TTC549 (cell line): ENCODE data around the gene ZNF280D.

Experiments used
- FAIRE-seq: peaks from 2 replicates; lab custom pipeline; 2012; peaks lifted over from hg19 to GRCh38; lab: Jason Lieb, UNC

ZNF280D gene

GRCh38 chr15:56628893-56629532 is 104.3 kb downstream of the ZNF280D start:
- no peak for FAIRE-seq

DNA sequence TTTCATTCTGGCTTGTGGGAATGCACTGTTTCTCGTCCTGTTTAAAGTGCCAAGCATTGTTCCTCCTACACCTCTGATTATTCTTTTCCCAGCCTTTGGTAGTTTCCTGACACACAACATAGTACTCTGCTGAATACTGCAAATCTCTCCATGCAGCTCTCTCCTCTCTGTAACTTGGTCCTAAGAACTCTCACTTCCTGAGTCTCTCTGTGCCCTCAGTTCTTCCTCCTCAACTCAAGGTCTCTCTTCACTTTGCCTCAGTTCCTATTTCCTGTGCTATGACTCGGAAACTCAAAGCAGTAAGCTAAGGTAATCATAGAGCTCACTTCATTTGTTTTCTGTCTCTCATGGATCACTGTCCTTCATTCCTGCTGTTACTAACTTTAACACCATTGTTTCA is 113.4 kb downstream of the ZNF280D start:
- FAIRE-seq: no peak

- peak; percentile 7 for FAIRE-seq
Measured at GRCh38 chr15:56617628-56618027, 115.7 kb downstream of the ZNF280D start.

GRCh38 chr15:56616551-56616950 is 116.8 kb downstream of the ZNF280D start:
- no peak for FAIRE-seq

DNA sequence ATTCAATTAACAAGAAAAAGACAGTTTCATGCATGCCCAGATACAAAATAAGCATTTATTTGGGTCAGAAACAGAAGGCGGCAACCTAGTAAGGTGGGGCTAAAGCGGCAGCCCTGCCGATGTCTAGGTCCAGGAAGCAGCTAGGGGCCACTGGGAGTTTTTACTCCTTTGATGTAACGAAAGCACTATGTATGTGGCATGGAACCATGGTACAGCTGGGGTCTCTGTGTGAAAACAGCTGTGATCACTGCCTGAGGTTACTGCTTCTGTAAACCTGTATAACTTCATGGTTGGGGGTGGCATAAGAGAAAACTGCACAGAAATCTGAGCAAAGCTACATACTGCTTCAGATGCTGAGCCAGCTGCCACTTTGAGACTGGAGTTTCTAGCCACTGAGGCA is 119.5 kb downstream of the ZNF280D start:
- no peak for FAIRE-seq

DNA sequence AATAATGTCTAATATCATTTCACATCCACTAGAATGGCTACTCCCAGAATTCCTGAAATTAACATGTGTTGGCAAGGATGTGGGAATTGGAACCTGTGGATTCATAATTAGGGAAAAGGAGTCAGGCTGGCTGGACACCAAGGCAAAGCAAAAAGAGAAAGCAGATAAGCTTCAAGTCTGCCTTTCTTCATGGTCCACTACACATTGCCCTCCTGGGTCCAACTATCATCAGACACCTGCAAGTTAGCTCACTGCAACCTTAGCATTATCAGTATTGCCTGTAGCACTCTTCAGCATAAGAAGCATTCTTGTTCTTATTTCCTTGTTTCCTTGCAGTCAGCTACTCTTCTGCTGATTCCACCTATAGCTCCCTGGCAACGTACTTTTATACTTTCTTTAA is 124.3 kb downstream of the ZNF280D start:
- no peak for FAIRE-seq

DNA sequence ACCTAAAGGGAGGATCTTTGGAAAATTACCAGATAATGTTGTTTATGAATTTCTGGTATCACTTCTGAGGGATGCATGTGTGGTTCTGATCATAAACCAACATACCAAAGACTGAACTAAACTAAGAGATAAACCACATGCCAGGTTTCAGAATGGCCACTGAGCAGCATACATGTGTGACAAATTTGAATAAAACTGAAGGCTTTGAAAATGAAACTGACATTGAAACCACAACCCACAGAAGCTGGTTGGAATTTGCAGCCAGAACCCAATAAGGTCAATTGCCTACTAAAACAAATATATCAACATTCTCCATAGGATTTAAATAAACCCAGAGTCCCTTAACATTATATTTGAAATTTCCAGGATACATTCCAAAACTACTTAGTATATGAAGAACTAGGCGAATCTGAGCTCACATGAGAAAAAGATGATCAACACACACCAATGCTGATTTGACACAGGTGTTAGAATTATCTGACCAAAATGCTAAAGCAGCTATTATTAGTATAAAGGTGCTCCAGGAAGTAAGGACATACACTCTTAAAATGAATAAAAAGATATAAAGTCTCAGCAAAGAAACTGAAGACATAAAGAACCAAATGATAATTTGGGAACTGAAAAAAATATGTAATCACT is 125.0 kb downstream of the ZNF280D start:
- no peak for FAIRE-seq

DNA sequence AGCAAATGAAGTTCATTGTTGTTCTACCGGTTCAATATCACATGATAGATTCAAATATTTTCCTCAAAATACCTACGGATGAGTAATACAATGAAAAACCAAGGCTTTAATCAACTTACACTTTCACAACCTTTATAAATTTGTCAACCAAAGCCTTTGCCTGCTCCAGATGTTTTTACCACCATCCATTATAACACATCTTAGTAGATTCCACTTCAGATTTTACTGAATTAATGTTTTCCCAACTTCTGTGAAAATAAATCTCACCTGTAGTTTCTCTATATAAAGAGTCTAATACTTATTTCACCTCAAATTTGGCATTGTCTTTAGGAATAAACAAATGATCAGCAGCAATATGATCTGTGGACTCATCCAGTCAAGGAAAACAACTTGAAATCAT is 131.1 kb downstream of the ZNF280D start:
- FAIRE-seq: no peak

GRCh38 chr15:56600380-56600779 is 132.9 kb downstream of the ZNF280D start:
- FAIRE-seq: peak; percentile 63

GRCh38 chr15:56598991-56599390 is 134.3 kb downstream of the ZNF280D start:
- FAIRE-seq: no peak

- FAIRE-seq: no peak
Measured at GRCh38 chr15:56587686-56588085, 145.6 kb downstream of the ZNF280D start.

DNA sequence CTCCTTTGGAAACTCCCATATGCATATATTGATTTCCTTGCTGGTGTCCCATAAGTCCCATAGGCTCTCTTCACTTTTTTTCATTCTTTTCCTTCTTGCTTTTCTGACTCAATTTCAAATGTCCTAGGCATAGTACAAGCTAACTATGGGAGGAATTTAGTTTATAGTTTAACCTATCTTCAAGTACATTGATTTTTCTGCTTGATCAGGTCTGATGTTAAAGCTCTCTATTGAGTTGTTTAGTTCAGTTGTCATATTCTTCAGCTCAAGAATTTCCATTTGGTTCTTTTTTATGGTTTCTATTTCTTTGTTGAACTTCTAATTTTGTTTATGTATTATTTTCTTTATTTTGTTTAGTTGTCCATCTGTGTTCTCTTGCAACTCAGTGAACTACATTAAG is 147.1 kb downstream of the ZNF280D start:
- FAIRE-seq: no peak

- no peak for FAIRE-seq
Measured at GRCh38 chr15:56582785-56583184, 150.5 kb downstream of the ZNF280D start.
